ACHN (cell line): ENCODE measurements around the gene GCNT1.
"Not testable (repeated sequence)": the region's sequence is repeated elsewhere in the genome, so short reads cannot be mapped to it uniquely, and the experiment has no call there.

Experiments used
- DNase-seq: peaks from one replicate; pipeline ENCODE4 v3.0.0-alpha.2; 2015
- in situ Hi-C: cut with HindIII; loops from 2 replicates; pipeline ENCODE4 v1.10.0; 2017; ENCODE audit warnings: low sequenced_read_pairs, low pct_ligation_motif_present, low pct_unique_long_range_greater_than_20kb

The GCNT1 gene

GRCh38 chr9:76525196-76525595 lies 66.2 kb downstream of the GCNT1 start:
- in situ Hi-C loops: no loop called here

GRCh38 chr9:76526026-76526425 lies 67.0 kb downstream of the GCNT1 start:
- DNase-seq: no peak
- in situ Hi-C loops: no loop called here

More at GRCh38 chr9:76525196-76525595, 66.2 kb downstream of the GCNT1 start:
- DNase-seq: no peak

- no peak for DNase-seq
- in situ Hi-C loops: no loop called here
Measured at GRCh38 chr9:76528056-76528455, 69.1 kb downstream of the GCNT1 start.

- in situ Hi-C loops: no loop called here
- DNase-seq: no peak
Measured at GRCh38 chr9:76528642-76529190, 69.7 kb downstream of the GCNT1 start.

- DNase-seq: no peak
- in situ Hi-C loops: no loop called here
Measured at GRCh38 chr9:76529653-76530052, 70.7 kb downstream of the GCNT1 start.

- in situ Hi-C loops: no loop called here
- DNase-seq: no peak
Measured at GRCh38 chr9:76530458-76531110, 71.6 kb downstream of the GCNT1 start.

GRCh38 chr9:76531231-76531780 lies 72.3 kb downstream of the GCNT1 start:
- in situ Hi-C loops: no loop called here
- no peak for DNase-seq

- DNase-seq, in situ Hi-C loops: not testable (repeated sequence)
Measured at GRCh38 chr9:76532877-76533276, 73.9 kb downstream of the GCNT1 start.

GRCh38 chr9:76534026-76534425 lies 75.0 kb downstream of the GCNT1 start:
- in situ Hi-C loops: no loop called here
- no peak for DNase-seq

- no peak for DNase-seq
- in situ Hi-C loops: no loop called here
Measured at GRCh38 chr9:76537150-76537646, 78.2 kb downstream of the GCNT1 start.

GRCh38 chr9:76539180-76539579 lies 80.2 kb downstream of the GCNT1 start:
- in situ Hi-C loops: no loop called here
- DNase-seq: no peak

GRCh38 chr9:76542360-76542759 lies 83.4 kb downstream of the GCNT1 start:
- in situ Hi-C loops: no loop called here
- DNase-seq: peak; percentile 10

GRCh38 chr9:76545191-76545590 lies 86.2 kb downstream of the GCNT1 start:
- in situ Hi-C loops: no loop called here
- no peak for DNase-seq

- in situ Hi-C loops: no loop called here
- DNase-seq: no peak
Measured at GRCh38 chr9:76552181-76552580, 93.2 kb downstream of the GCNT1 start.

GRCh38 chr9:76552751-76553455 lies 93.9 kb downstream of the GCNT1 start:
- DNase-seq: no peak
- in situ Hi-C loops: no loop called here

- no peak for DNase-seq
- in situ Hi-C loops: no loop called here
Measured at GRCh38 chr9:76553680-76554079, 94.7 kb downstream of the GCNT1 start.
